CD4-positive, alpha-beta T cell (primary cell): Measurements from ENCODE around the gene KIF22. TPM values are rescaled to one million over a fixed set of nuclear protein-coding genes. Genes with fewer than 3 reads are reported as not detected.

ENCODE experiments used
- ATAC-seq: fragments of 200-7000 bp; cut with Tn5 transposase; one replicate; pipeline ENCODE4 v1.10.0; 2022; ENCODE audit warnings: mild to moderate bottlenecking; ENCODE audit not compliant: poor library complexity
- CTCF ChIA-PET: fragments of 350-600 bp; sonication (Branson Sonifier 250); formaldehyde crosslinking; loops from one replicate; lab custom pipeline; 2021; ENCODE audit warnings: antibody characterized with exemption, inconsistent platforms; lab: Charles Lee
- POLR2A ChIA-PET: fragments of 350-600 bp; sonication (Branson Sonifier 250); formaldehyde crosslinking; loops from one replicate; lab custom pipeline; 2021; ENCODE audit warnings: antibody characterized with exemption, inconsistent platforms; lab: Charles Lee
- DNase-seq, 14 experiments: peaks; one replicate each; pipeline ENCODE4 v3.0.0-alpha.2; 2013 to 2020; ENCODE audit warnings: mixed read lengths in 2 of 14
- H3K27ac ChIP-seq, 2 donors: one replicate each; pipeline versions ENCODE4 v1.5.1 to v1.7.0; 2013; ENCODE audit warnings: low read length in 2 of 2, low read depth in 1 of 2, mild to moderate bottlenecking in 1 of 2
- H3K27me3 ChIP-seq, 2 experiments: 1 replicate in 1 of 2; 2 replicates in 1 of 2; pipeline versions ENCODE4 v1.6.1 to v1.7.0; 2013; ENCODE audit warnings: low read length in 2 of 2, control low read depth in 1 of 2, mild to moderate bottlenecking in 1 of 2, moderate library complexity in 1 of 2; ENCODE audit not compliant: insufficient read depth in 2 of 2, control insufficient read depth in 1 of 2
- H3K36me3 ChIP-seq: one replicate; pipeline ENCODE4 v1.6.1; 2013; ENCODE audit warnings: low read length, control low read depth; ENCODE audit not compliant: insufficient read depth
- H3K4me1 ChIP-seq: one replicate; pipeline ENCODE4 v1.6.1; 2013; ENCODE audit warnings: low read length, control low read depth; ENCODE audit not compliant: insufficient read depth
- H3K4me3 ChIP-seq: one replicate; pipeline ENCODE4 v1.5.1; 2013; ENCODE audit warnings: mild to moderate bottlenecking, low read length, moderate library complexity
- H3K9me3 ChIP-seq, 2 experiments: 1 replicate in 1 of 2; 2 replicates in 1 of 2; pipeline versions ENCODE4 v1.6.1 to v1.7.0; 2013; ENCODE audit warnings: low read length in 2 of 2, mild to moderate bottlenecking in 2 of 2, control low read depth in 1 of 2, moderate library complexity in 1 of 2; ENCODE audit not compliant: control insufficient read depth in 1 of 2, insufficient read depth in 1 of 2
- H3K27ac Mint-ChIP-seq: one replicate; pipeline ENCODE4 v1.8.0; 2020; ENCODE audit warnings: mixed read lengths
- H3K27me3 Mint-ChIP-seq: one replicate; pipeline ENCODE4 v1.8.0; 2021; ENCODE audit warnings: mixed read lengths
- H3K36me3 Mint-ChIP-seq: one replicate; pipeline ENCODE4 v1.8.0; 2021; ENCODE audit warnings: low read depth, mixed read lengths
- H3K4me1 Mint-ChIP-seq: one replicate; pipeline ENCODE4 v1.8.0; 2021; ENCODE audit warnings: low read depth, mixed read lengths
- H3K4me3 Mint-ChIP-seq: one replicate; pipeline ENCODE4 v1.8.0; 2020; ENCODE audit warnings: mild to moderate bottlenecking, mixed read lengths
- H3K9me3 Mint-ChIP-seq: one replicate; pipeline ENCODE4 v1.8.0; 2020; ENCODE audit warnings: mixed read lengths
- CTCF ChIP-seq: fragments of 200-600 bp; IDR thresholded peaks from one replicate; pipeline ENCODE4 v1.8.0; 2022; ENCODE audit warnings: antibody characterized with exemption, mild to moderate bottlenecking
- intact Hi-C, 2 experiments: fragments of 100-400 bp; cut with DNase I in 1 of 2; cut with micrococcal nuclease in 1 of 2; formaldehyde crosslinking; loops; one replicate each; pipeline versions ENCODE4 v1.15.1 to v1.9.0; 2023 to 2025; cut with DNase I, micrococcal nuclease
- total RNA-seq, 174 experiments: library from RNA in 2 of 174; stranded (reverse) in 2 of 174; gene quantifications; one replicate each; pipeline ENCODE4 v1.2.3 and lab custom pipeline; 2021 to 2026

The KIF22 gene
- total RNA-seq, 2 experiments from 2014 or later, result 99.0 to 101 TPM

- Mint-ChIP-seq H3K27me3 (no peaks in the 10 kb centered on the region), H3K9me3 (no peaks in the 10 kb centered on the region), H3K4me3 (no peak overlapping the region), H3K4me1 (peaks cover 7% of the 10 kb centered on the region), H3K36me3 (peaks cover 51% of the 10 kb centered on the region), H3K27ac (no peak overlapping the region)
- H3K36me3 ChIP-seq, result peaks cover 42% of the 10 kb centered on the region
- POLR2A ChIA-PET, result interaction anchor here (0.6 to 3.3 kb wide), 17 partner anchors 15 to 147 kb away, joined by 3 to 47 read pairs (median 5); partner anchors contain the start of genes CDIPT, HIRIP3, KCTD13 and KIF22
- intact Hi-C loops, result loop anchor here (1.0 to 5.0 kb wide), 7 partner anchors 32 to 174 kb away; partner anchors contain the start of genes C16orf92 (in 1 of the 2), MAZ (in 1 of the 2) and PAGR1 (in 1 of the 2)
- ATAC-seq (peak; percentile 97), DNase-seq (peak; percentile 74 to 93 (median 82))
- peak; percentile 92 for TF ChIP-seq CTCF
- no peaks in the 10 kb centered on the region for H3K9me3 ChIP-seq
- peaks cover 7% of the 10 kb centered on the region for H3K4me1 ChIP-seq
- CTCF ChIA-PET, result interaction anchor here (0.6 to 3.8 kb wide), 38 partner anchors 9 to 276 kb away, joined by 3 to 93 read pairs (median 4); partner anchors contain the start of genes ASPHD1, CDIPT, KIF22 and MVP
- H3K27ac ChIP-seq, result no peak overlapping the region
- no peak overlapping the region for H3K4me3 ChIP-seq
- H3K27me3 ChIP-seq, result no peaks in the 10 kb centered on the region
These were observed 58.1 kb downstream of the KIF22 start for GRCh38 chr16:29848420-29849297.

DNA sequence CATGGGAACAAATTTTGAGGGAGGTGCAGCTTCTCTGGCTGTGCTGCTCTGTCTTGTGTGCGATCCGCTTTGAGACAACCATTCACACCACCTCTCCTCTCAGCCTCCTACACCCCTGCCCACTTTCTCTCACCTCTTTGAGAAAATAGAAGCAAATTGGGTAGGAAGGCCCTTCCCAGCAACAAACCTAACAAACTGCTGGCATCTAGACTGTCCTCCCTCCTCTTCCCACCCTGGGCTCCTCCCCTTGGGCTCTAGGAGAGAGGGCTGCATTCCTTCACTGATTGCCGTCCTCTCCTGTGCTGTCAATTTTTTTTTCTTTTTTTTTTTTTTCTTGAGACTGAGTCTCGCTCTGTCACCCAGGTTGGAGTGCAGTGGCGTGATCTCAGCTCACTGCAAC, 59.0 kb downstream of the KIF22 start:
- Histone ChIP-seq H3K36me3 (peaks cover 33% of the 10 kb centered on the region), H3K27ac (no peak overlapping the region), H3K4me1 (peaks cover 7% of the 10 kb centered on the region), H3K9me3 (no peaks in the 10 kb centered on the region), H3K27me3 (no peaks in the 10 kb centered on the region), H3K4me3 (no peak overlapping the region)
- H3K9me3 Mint-ChIP-seq, result no peaks in the 10 kb centered on the region
- ATAC-seq, result no peak
- H3K4me1 Mint-ChIP-seq, result peaks cover 7% of the 10 kb centered on the region
- POLR2A ChIA-PET, result interaction anchor here (0.6 to 3.3 kb wide), 9 partner anchors 14 to 148 kb away, joined by 3 to 47 read pairs (median 9); partner anchors contain the start of genes CDIPT, MAZ and PAGR1
- CTCF ChIA-PET, result interaction anchor here (0.6 to 3.8 kb wide), 10 partner anchors 10 to 276 kb away, joined by 3 to 93 read pairs (median 26); partner anchors contain the start of genes CDIPT and MVP
- peaks cover 43% of the 10 kb centered on the region for H3K36me3 Mint-ChIP-seq
- H3K4me3 Mint-ChIP-seq, result no peak overlapping the region
- no peak for TF ChIP-seq CTCF
- no peaks in the 10 kb centered on the region for H3K27me3 Mint-ChIP-seq
- H3K27ac Mint-ChIP-seq, result no peak overlapping the region
- intact Hi-C loops, result loop anchor here (2.0 to 5.0 kb wide), 4 partner anchors 43 to 173 kb away; partner anchors contain the start of genes C16orf92 (in 1 of the 2) and MAZ (in 1 of the 2)
- no peak for DNase-seq

- H3K27ac ChIP-seq, result no peak overlapping the region
- no peaks in the 10 kb centered on the region for H3K9me3 Mint-ChIP-seq
- peaks cover 28% of the 10 kb centered on the region for H3K36me3 Mint-ChIP-seq
- ChIA-PET POLR2A (interaction anchor here (0.9 kb wide), 1 partner anchor 31 kb away, joined by 3 read pairs; the partner anchor contains the start of gene MVP), CTCF (interaction anchor here (0.7 to 1.2 kb wide), 3 partner anchors 16 to 43 kb away, joined by 3 to 4 read pairs (median 3); no protein-coding TSS in a partner anchor)
- H3K4me1 Mint-ChIP-seq, result peaks cover 7% of the 10 kb centered on the region
- TF ChIP-seq CTCF, result no peak
- ATAC-seq (no peak), DNase-seq (no peak)
- H3K4me3 Mint-ChIP-seq, result no peak overlapping the region
- no peaks in the 10 kb centered on the region for H3K9me3 ChIP-seq
- intact Hi-C loops, result no loop called here
- no peaks in the 10 kb centered on the region for H3K27me3 Mint-ChIP-seq
- H3K27ac Mint-ChIP-seq, result no peak overlapping the region
- no peaks in the 10 kb centered on the region for H3K27me3 ChIP-seq
- peaks cover 7% of the 10 kb centered on the region for H3K4me1 ChIP-seq
- peaks cover 18% of the 10 kb centered on the region for H3K36me3 ChIP-seq
- no peak overlapping the region for H3K4me3 ChIP-seq
These were observed 60.4 kb downstream of the KIF22 start for GRCh38 chr16:29850998-29851397.
